Lower lobe of right lung (tissue), 2 donors: ENCODE results near the gene MAGEB4. TPM values are rescaled to one million over a fixed set of nuclear protein-coding genes. Genes with fewer than 3 reads are reported as not detected.

Experiments used
- ATAC-seq, 2 donors: fragments of 200-7000 bp; cut with Tn5 transposase; one replicate each; pipeline ENCODE4 v1.9.1; 2020 to 2022; ENCODE audit warnings: mild to moderate bottlenecking in 2 of 2, moderate library complexity in 2 of 2
- DNase-seq: peaks from one replicate; pipeline ENCODE4 v3.0.0-alpha.2; 2020
- H3K27ac ChIP-seq: fragments of 200-600 bp; one replicate; pipeline ENCODE4 v1.8.0; 2022
- H3K27me3 ChIP-seq: fragments of 200-600 bp; one replicate; pipeline ENCODE4 v1.8.0; 2022; ENCODE audit warnings: low read depth
- H3K36me3 ChIP-seq: fragments of 200-600 bp; one replicate; pipeline ENCODE4 v1.8.0; 2022; ENCODE audit warnings: mild to moderate bottlenecking
- H3K4me1 ChIP-seq: fragments of 200-600 bp; one replicate; pipeline ENCODE4 v1.8.0; 2022
- H3K4me3 ChIP-seq: fragments of 200-600 bp; one replicate; pipeline ENCODE4 v1.8.0; 2022; ENCODE audit warnings: mild to moderate bottlenecking
- H3K9me3 ChIP-seq: fragments of 200-600 bp; one replicate; pipeline ENCODE4 v1.8.0; 2022
- intact Hi-C: fragments of 100-400 bp; cut with DNase I; formaldehyde crosslinking; loops from one replicate; pipeline ENCODE4 v1.11.0; 2022
- total RNA-seq: library from RNA; stranded (reverse); fragmentation: NEBNext Ultra II Directional; extraction: Animal tissue kit (Norgen Biotek cat#: 25700); gene quantifications from one replicate; pipeline ENCODE4 v1.2.1, GENCODE V29; 2021
- TF ChIP-seq, protein P1 (sequence below): fragments of 200-600 bp; IDR thresholded peaks from one replicate; pipeline ENCODE4 v1.8.0; 2022; ENCODE audit warnings: antibody characterized with exemption, mild to moderate bottlenecking
- donor health status: DM: no; HTN: yes; CAD: no; lungs with severe emphysema.

The MAGEB4 gene
- total RNA-seq, 1 donor from 2014 or later = not detected

- no peak for ATAC-seq
- no peak within 1 kb of the TSS for H3K27ac ChIP-seq
- no peaks in the 10 kb centered on the region for H3K27me3 ChIP-seq
- no peaks in the 10 kb centered on the region for H3K9me3 ChIP-seq
- H3K36me3 ChIP-seq = no peaks in the 10 kb centered on the region
- intact Hi-C loops = no loop called here
- H3K4me1 ChIP-seq = no peaks in the 10 kb centered on the region
- DNase-seq = no peak
- H3K4me3 ChIP-seq = no peak within 1 kb of the TSS
- TF ChIP-seq, protein P1, sequence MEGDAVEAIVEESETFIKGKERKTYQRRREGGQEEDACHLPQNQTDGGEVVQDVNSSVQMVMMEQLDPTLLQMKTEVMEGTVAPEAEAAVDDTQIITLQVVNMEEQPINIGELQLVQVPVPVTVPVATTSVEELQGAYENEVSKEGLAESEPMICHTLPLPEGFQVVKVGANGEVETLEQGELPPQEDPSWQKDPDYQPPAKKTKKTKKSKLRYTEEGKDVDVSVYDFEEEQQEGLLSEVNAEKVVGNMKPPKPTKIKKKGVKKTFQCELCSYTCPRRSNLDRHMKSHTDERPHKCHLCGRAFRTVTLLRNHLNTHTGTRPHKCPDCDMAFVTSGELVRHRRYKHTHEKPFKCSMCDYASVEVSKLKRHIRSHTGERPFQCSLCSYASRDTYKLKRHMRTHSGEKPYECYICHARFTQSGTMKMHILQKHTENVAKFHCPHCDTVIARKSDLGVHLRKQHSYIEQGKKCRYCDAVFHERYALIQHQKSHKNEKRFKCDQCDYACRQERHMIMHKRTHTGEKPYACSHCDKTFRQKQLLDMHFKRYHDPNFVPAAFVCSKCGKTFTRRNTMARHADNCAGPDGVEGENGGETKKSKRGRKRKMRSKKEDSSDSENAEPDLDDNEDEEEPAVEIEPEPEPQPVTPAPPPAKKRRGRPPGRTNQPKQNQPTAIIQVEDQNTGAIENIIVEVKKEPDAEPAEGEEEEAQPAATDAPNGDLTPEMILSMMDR = no peak
These were observed 5.1 kb downstream of the MAGEB4 start, which contains the start of gene MAGEB1 for GRCh38 chrX:30246769-30247489. TSS of gene MAGEB1 (plus strand) at chrX:30247146. CDS start at chrX:30250494, 3,348 bp downstream.

DNA sequence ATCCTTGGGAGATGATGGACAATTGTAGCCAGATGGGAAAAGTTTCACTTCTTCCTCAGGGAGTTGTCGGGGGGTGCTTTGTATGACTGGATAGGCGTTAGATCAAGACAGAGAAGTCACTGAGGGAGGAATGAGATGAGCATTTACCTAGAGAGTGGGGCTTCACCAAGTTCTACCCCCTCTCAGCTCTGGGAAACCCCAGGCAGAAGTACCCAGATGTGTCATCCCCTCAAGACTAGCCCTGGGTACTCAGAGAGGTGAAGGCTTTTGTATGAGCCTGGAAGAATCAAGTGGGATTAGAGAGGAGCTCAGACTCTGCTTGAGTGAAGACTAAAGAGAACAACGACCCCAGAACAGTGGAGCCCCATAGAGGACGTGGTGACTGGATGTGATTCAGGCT lies 7.1 kb downstream of the MAGEB4 start:
- no peaks in the 10 kb centered on the region for H3K27me3 ChIP-seq
- H3K9me3 ChIP-seq = no peaks in the 10 kb centered on the region
- no peak for ATAC-seq
- intact Hi-C loops = no loop called here
- H3K27ac ChIP-seq = no peak overlapping the region
- DNase-seq = no peak
- H3K4me1 ChIP-seq = no peaks in the 10 kb centered on the region
- TF ChIP-seq, protein P1 = no peak
- no peaks in the 10 kb centered on the region for H3K36me3 ChIP-seq
- no peak overlapping the region for H3K4me3 ChIP-seq

- intact Hi-C loops = no loop called here
- no peak for ATAC-seq
- H3K27ac ChIP-seq = no peak overlapping the region
- DNase-seq = no peak
- H3K4me3 ChIP-seq = no peak overlapping the region
- H3K4me1 ChIP-seq = no peaks in the 10 kb centered on the region
- H3K36me3 ChIP-seq = no peaks in the 10 kb centered on the region
- TF ChIP-seq, protein P1 = no peak
- no peaks in the 10 kb centered on the region for H3K27me3 ChIP-seq
- H3K9me3 ChIP-seq = no peaks in the 10 kb centered on the region
These were observed 11.5 kb downstream of the MAGEB4 start for GRCh38 chrX:30253257-30253656.

DNA sequence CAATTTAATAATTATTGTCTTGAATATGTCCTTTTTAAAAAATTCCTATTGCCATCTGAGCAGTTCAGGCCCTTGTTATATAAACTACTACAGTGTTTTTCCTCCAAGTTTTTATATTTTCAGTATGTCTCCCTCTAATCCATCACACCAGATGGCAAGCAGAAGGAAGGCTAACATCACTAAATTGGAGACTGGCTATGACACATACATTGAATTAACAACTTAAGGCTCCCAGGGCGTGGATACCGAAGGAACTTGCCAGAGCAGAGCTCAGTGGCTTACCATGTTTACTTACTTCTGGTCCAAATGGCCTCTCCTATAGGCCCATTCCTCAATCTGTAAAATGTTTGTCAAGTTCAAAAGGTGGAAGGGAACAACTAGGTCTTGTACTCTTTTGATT lies 18.1 kb downstream of the MAGEB4 start:
- TF ChIP-seq, protein P1 = no peak
- H3K9me3 ChIP-seq = no peaks in the 10 kb centered on the region
- H3K27me3 ChIP-seq = no peaks in the 10 kb centered on the region
- DNase-seq (no peak), ATAC-seq (no peak)
- intact Hi-C loops = no loop called here
- H3K4me3 ChIP-seq = no peak overlapping the region
- no peaks in the 10 kb centered on the region for H3K4me1 ChIP-seq
- no peak overlapping the region for H3K27ac ChIP-seq
- H3K36me3 ChIP-seq = no peaks in the 10 kb centered on the region

GRCh38 chrX:30261012-30261411 lies 19.2 kb downstream of the MAGEB4 start:
- Histone ChIP-seq H3K27me3 (no peaks in the 10 kb centered on the region), H3K9me3 (no peaks in the 10 kb centered on the region), H3K27ac (no peak overlapping the region), H3K4me3 (no peak overlapping the region), H3K4me1 (no peaks in the 10 kb centered on the region), H3K36me3 (no peaks in the 10 kb centered on the region)
- TF ChIP-seq, protein P1 = no peak
- intact Hi-C loops = no loop called here
- DNase-seq (no peak), ATAC-seq (no peak)
